BJ (cell line): ENCODE measurements around the gene ATP8A2. TPM values are rescaled to one million over a fixed set of nuclear protein-coding genes. Genes with fewer than 3 reads are reported as not detected.

ENCODE experiments used
- CTCF ChIA-PET: fragments of 350-600 bp; formaldehyde crosslinking; extraction: SDS; loops from one replicate; lab custom pipeline; 2021; ENCODE audit warnings: antibody characterized with exemption, inconsistent platforms; lab: Yijun Ruan, JAX
- POLR2A ChIA-PET: fragments of 300-600 bp; sonication (Branson Sonifier 250); formaldehyde crosslinking; extraction: SDS; loops from one replicate; lab custom pipeline; 2021; ENCODE audit warnings: antibody characterized with exemption; lab: Charles Lee
- DNase-seq: peaks from one replicate; pipeline ENCODE4 v3.0.0-alpha.2; 2011; ENCODE audit warnings: low read depth
- H3K27me3 ChIP-seq: 2 replicates; pipeline ENCODE4 v1.6.0; 2011; ENCODE audit warnings: low read length; ENCODE audit not compliant: control insufficient read depth, insufficient read depth
- H3K36me3 ChIP-seq: 2 replicates; pipeline ENCODE4 v1.5.1; 2011; ENCODE audit warnings: low read length; ENCODE audit not compliant: control insufficient read depth, insufficient read depth
- H3K4me3 ChIP-seq: 2 replicates; pipeline ENCODE4 v1.5.1; 2011; ENCODE audit warnings: low read depth, mild to moderate bottlenecking, control low read depth, low read length
- CTCF ChIP-seq: IDR thresholded peaks from 2 replicates; pipeline ENCODE4 v1.5.1; 2011; ENCODE audit warnings: low read depth, mild to moderate bottlenecking, control low read depth, inconsistent platforms, low read length, moderate library complexity; ENCODE audit not compliant: insufficient read depth
- polyA minus RNA-seq: library from RNA; depleted of rRNA, polyadenylated mRNA; stranded (reverse); fragments of >200 nt; gene quantifications from 2 replicates; pipeline ENCODE4 v1.2.3, GENCODE V29; 2011; rRNA and poly(A)+ RNA removed
- polyA plus RNA-seq: library from polyadenylated mRNA; depleted of rRNA; stranded (reverse); fragments of >200 nt; gene quantifications from 2 replicates; pipeline ENCODE4 v1.2.3, GENCODE V29; 2011; rRNA removed

Gene ATP8A2
- polyA plus RNA-seq (0.02 and 0.05 TPM in 2 replicates), polyA minus RNA-seq (under 0.01 and 0.05 TPM in 2 replicates)

GRCh38 chr13:25371875-25372283 is at the start of gene ATP8A2:
TSS of gene ATP8A2 (plus strand) at chr13:25371974. CDS start at chr13:25372213, 239 bp downstream.
- TF ChIP-seq CTCF = no peak
- no peak for DNase-seq
- peaks cover 25% of the 10 kb centered on the region for H3K27me3 ChIP-seq
- peak within 1 kb of the TSS; percentile 28 for H3K4me3 ChIP-seq
- ChIA-PET POLR2A (no interaction called here), CTCF (no interaction called here)
- H3K36me3 ChIP-seq = no peaks in the 10 kb centered on the region

- DNase-seq = no peak
- Histone ChIP-seq H3K4me3 (no peak overlapping the region), H3K27me3 (no peaks in the 10 kb centered on the region), H3K36me3 (peaks cover 3% of the 10 kb centered on the region)
- ChIA-PET POLR2A (no interaction called here), CTCF (interaction anchor here (1.1 kb wide), 1 partner anchor 9 kb away, joined by 3 read pairs; no protein-coding TSS in a partner anchor)
- TF ChIP-seq CTCF = no peak
These were observed 47.7 kb upstream of the ATP8A2 start for GRCh38 chr13:25324100-25324499.

- H3K27me3 ChIP-seq = no peaks in the 10 kb centered on the region
- no peak for TF ChIP-seq CTCF
- POLR2A ChIA-PET = no interaction called here
- peaks cover 3% of the 10 kb centered on the region for H3K36me3 ChIP-seq
- no peak overlapping the region for H3K4me3 ChIP-seq
- CTCF ChIA-PET = no interaction called here
- no peak for DNase-seq
These were observed 42.1 kb upstream of the ATP8A2 start for GRCh38 chr13:25329706-25330105.

GRCh38 chr13:25330541-25330940 is 41.2 kb upstream of the ATP8A2 start:
- no peak for DNase-seq
- POLR2A ChIA-PET = no interaction called here
- Histone ChIP-seq H3K36me3 (peaks cover 2% of the 10 kb centered on the region), H3K4me3 (no peak overlapping the region), H3K27me3 (no peaks in the 10 kb centered on the region)
- no peak for TF ChIP-seq CTCF
- CTCF ChIA-PET = interaction anchor here (1.1 kb wide), 1 partner anchor 45 kb away, joined by 3 read pairs; no protein-coding TSS in a partner anchor

- TF ChIP-seq CTCF = no peak
- CTCF ChIA-PET = no interaction called here
- no peak overlapping the region for H3K4me3 ChIP-seq
- DNase-seq = no peak
- H3K36me3 ChIP-seq = peaks cover 2% of the 10 kb centered on the region
- no peaks in the 10 kb centered on the region for H3K27me3 ChIP-seq
- POLR2A ChIA-PET = no interaction called here
These were observed 35.9 kb upstream of the ATP8A2 start for GRCh38 chr13:25335856-25336255.
